CMK (cell line): ENCODE results near the gene SLC31A1.
"Not testable (repeated sequence)": the region's sequence is repeated elsewhere in the genome, so short reads cannot be mapped to it uniquely, and the experiment has no call there.

Experiments used
- DNase-seq: peaks from one replicate; pipeline ENCODE4 v3.0.0-alpha.2; 2010; ENCODE audit warnings: low read depth

The SLC31A1 gene

GRCh38 chr9:113261917-113262671, 40.8 kb downstream of the SLC31A1 start:
- DNase-seq, result no peak

- no peak for DNase-seq
These were observed 44.8 kb downstream of the SLC31A1 start for GRCh38 chr9:113266174-113266573.

GRCh38 chr9:113267911-113268566, 46.7 kb downstream of the SLC31A1 start:
- peak; percentile 40 for DNase-seq

GRCh38 chr9:113269355-113269754, 48.0 kb downstream of the SLC31A1 start:
- DNase-seq, result no peak

- no peak for DNase-seq
These were observed 48.5 kb downstream of the SLC31A1 start for GRCh38 chr9:113269871-113270270.

- no peak for DNase-seq
These were observed 53.3 kb downstream of the SLC31A1 start for GRCh38 chr9:113274474-113275156.

- DNase-seq, result peak; percentile 91
These were observed 54.1 kb downstream of the SLC31A1 start, which contains the start of the genes CDC26 and PRPF4 for GRCh38 chr9:113275157-113276131. Gene CDC26, minus strand, starts transcription at chr9:113275572. Its CDS starts 3,065 bp downstream, at chr9:113272507. Gene PRPF4, plus strand, starts transcription at chr9:113275658. Its CDS starts 86 bp downstream, at chr9:113275744.

GRCh38 chr9:113278840-113279239, 57.5 kb downstream of the SLC31A1 start:
- DNase-seq, result no peak

GRCh38 chr9:113281356-113281755, 60.0 kb downstream of the SLC31A1 start:
- DNase-seq, result no peak

GRCh38 chr9:113289091-113289490, 67.7 kb downstream of the SLC31A1 start:
- DNase-seq, result no peak

GRCh38 chr9:113290052-113290607, 68.8 kb downstream of the SLC31A1 start:
- no peak for DNase-seq

GRCh38 chr9:113293285-113293878, 72.0 kb downstream of the SLC31A1 start:
- DNase-seq, result no peak

- DNase-seq, result not testable (repeated sequence)
These were observed 74.9 kb downstream of the SLC31A1 start for GRCh38 chr9:113296247-113296646.

GRCh38 chr9:113296796-113297558, 75.6 kb downstream of the SLC31A1 start:
- no peak for DNase-seq

- DNase-seq, result no peak
These were observed 77.0 kb downstream of the SLC31A1 start for GRCh38 chr9:113298311-113298710.

GRCh38 chr9:113298924-113299770, 77.8 kb downstream of the SLC31A1 start:
- DNase-seq, result no peak

GRCh38 chr9:113299800-113300292, 78.5 kb downstream of the SLC31A1 start:
- DNase-seq, result no peak

- no peak for DNase-seq
These were observed 80.2 kb downstream of the SLC31A1 start for GRCh38 chr9:113301548-113301947.
